ENCODE data around the gene KIAA0930.

DNA sequence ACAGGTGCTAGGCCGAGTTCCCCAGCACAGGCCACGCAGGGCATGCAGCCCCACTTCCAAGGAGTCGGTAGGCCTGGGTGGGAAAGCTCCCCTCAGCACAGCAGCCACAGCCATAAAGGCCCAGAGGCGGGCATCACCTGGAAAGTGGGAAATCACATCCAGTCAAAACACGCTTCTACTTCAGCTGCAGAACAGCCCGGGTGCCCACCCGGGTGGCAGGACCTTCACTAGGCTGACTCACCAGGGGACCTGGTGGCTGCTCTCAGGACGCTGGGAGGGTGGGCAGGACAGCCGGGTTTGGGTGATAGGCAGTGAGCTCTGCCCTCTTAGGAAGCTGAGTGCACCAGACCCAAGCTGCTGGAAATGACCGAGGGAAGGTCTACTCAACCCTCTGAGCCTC, 7.3 kb downstream of the KIAA0930 start:
- TF ChIP-seq, protein P1, sequence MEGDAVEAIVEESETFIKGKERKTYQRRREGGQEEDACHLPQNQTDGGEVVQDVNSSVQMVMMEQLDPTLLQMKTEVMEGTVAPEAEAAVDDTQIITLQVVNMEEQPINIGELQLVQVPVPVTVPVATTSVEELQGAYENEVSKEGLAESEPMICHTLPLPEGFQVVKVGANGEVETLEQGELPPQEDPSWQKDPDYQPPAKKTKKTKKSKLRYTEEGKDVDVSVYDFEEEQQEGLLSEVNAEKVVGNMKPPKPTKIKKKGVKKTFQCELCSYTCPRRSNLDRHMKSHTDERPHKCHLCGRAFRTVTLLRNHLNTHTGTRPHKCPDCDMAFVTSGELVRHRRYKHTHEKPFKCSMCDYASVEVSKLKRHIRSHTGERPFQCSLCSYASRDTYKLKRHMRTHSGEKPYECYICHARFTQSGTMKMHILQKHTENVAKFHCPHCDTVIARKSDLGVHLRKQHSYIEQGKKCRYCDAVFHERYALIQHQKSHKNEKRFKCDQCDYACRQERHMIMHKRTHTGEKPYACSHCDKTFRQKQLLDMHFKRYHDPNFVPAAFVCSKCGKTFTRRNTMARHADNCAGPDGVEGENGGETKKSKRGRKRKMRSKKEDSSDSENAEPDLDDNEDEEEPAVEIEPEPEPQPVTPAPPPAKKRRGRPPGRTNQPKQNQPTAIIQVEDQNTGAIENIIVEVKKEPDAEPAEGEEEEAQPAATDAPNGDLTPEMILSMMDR (IDR thresholded peaks at IDR 0.05) = no peak
- TF ChIP-seq POLR2AphosphoS5 (IDR thresholded peaks at IDR 0.05) = no peak
- TF ChIP-seq POLR2A (IDR thresholded peaks at IDR 0.05) = no peak
